ENCODE measurements around the gene SLC13A2.

The SLC13A2 gene

GRCh38 chr17:28474111-28474531 lies 677 bp downstream of the SLC13A2 start:
- Histone ChIP-seq H3K27me3 (no peaks in the 10 kb centered on the region), H3K4me1 (no peaks in the 10 kb centered on the region), H3K36me3 (no peaks in the 10 kb centered on the region), H3K4me3 (ENCODE audit: low read depth, low read length) (no peak overlapping the region), H3K9me3 (no peaks in the 10 kb centered on the region)
- no peak for TF ChIP-seq CTCF (IDR thresholded peaks at IDR 0.05; ENCODE audit: low read depth, low read length)
- DNase-seq, result no peak

- no peaks in the 10 kb centered on the region for H3K36me3 ChIP-seq
- H3K4me3 ChIP-seq (ENCODE audit: low read depth, low read length), result no peak overlapping the region
- H3K27me3 ChIP-seq, result no peaks in the 10 kb centered on the region
- no peaks in the 10 kb centered on the region for H3K4me1 ChIP-seq
- H3K9me3 ChIP-seq, result no peaks in the 10 kb centered on the region
- DNase-seq, result no peak
- no peak for TF ChIP-seq CTCF (IDR thresholded peaks at IDR 0.05; ENCODE audit: low read depth, low read length)
Observed at GRCh38 chr17:28475151-28475900, 1.9 kb downstream of the SLC13A2 start.

- no peak for DNase-seq
- no peaks in the 10 kb centered on the region for H3K27me3 ChIP-seq
- H3K36me3 ChIP-seq, result no peaks in the 10 kb centered on the region
- H3K9me3 ChIP-seq, result no peaks in the 10 kb centered on the region
- no peaks in the 10 kb centered on the region for H3K4me1 ChIP-seq
- H3K4me3 ChIP-seq (ENCODE audit: low read depth, low read length), result no peak overlapping the region
- TF ChIP-seq CTCF (IDR thresholded peaks at IDR 0.05; ENCODE audit: low read depth, low read length), result no peak
Observed at GRCh38 chr17:28476076-28476865, 2.8 kb downstream of the SLC13A2 start.

GRCh38 chr17:28477928-28478327 lies 4.5 kb downstream of the SLC13A2 start:
- no peaks in the 10 kb centered on the region for H3K4me1 ChIP-seq
- no peak for TF ChIP-seq CTCF (IDR thresholded peaks at IDR 0.05; ENCODE audit: low read depth, low read length)
- H3K4me3 ChIP-seq (ENCODE audit: low read depth, low read length), result no peak overlapping the region
- no peaks in the 10 kb centered on the region for H3K36me3 ChIP-seq
- H3K27me3 ChIP-seq, result no peaks in the 10 kb centered on the region
- no peak for DNase-seq
- H3K9me3 ChIP-seq, result no peaks in the 10 kb centered on the region

- Histone ChIP-seq H3K4me1 (no peaks in the 10 kb centered on the region), H3K4me3 (ENCODE audit: low read depth, low read length) (no peak overlapping the region), H3K36me3 (no peaks in the 10 kb centered on the region), H3K9me3 (no peaks in the 10 kb centered on the region), H3K27me3 (no peaks in the 10 kb centered on the region)
- TF ChIP-seq CTCF (IDR thresholded peaks at IDR 0.05; ENCODE audit: low read depth, low read length), result no peak
- DNase-seq, result no peak
Observed at GRCh38 chr17:28478712-28479615, 5.5 kb downstream of the SLC13A2 start.
